SK-MEL-5 (cell line): ENCODE measurements around the gene CARNS1. TPM values are rescaled to one million over a fixed set of nuclear protein-coding genes. Genes with fewer than 3 reads are reported as not detected.
"Not testable (repeated sequence)": the region's sequence is repeated elsewhere in the genome, so short reads cannot be mapped to it uniquely, and the experiment has no call there.

Experiments used
- DNase-seq: peaks from one replicate; pipeline ENCODE4 v3.0.0-alpha.2; 2016; ENCODE audit warnings: low read depth, low spot score
- in situ Hi-C: cut with HindIII; loops from 2 replicates; pipeline ENCODE4 v1.10.0; 2016; ENCODE audit warnings: low sequenced_read_pairs, high pct_unique_total_duplicates, low pct_unique_long_range_greater_than_20kb
- total RNA-seq: library from RNA; depleted of rRNA; stranded (reverse); fragments of >200 nt; shearing (Covaris generic); gene quantifications from 2 replicates; pipeline ENCODE4 v1.2.3, GENCODE V29; 2014

CARNS1 gene
- total RNA-seq, 1 experiment from 2014 or later, result not detected

GRCh38 chr11:67391304-67392182, 23.9 kb upstream of the CARNS1 start, which contains the start of gene RAD9A:
TSS of gene RAD9A (plus strand) at chr11:67391986. CDS start at chr11:67392045, 59 bp downstream.
- in situ Hi-C loops, result no loop called here
- peak; percentile 85 for DNase-seq

DNA sequence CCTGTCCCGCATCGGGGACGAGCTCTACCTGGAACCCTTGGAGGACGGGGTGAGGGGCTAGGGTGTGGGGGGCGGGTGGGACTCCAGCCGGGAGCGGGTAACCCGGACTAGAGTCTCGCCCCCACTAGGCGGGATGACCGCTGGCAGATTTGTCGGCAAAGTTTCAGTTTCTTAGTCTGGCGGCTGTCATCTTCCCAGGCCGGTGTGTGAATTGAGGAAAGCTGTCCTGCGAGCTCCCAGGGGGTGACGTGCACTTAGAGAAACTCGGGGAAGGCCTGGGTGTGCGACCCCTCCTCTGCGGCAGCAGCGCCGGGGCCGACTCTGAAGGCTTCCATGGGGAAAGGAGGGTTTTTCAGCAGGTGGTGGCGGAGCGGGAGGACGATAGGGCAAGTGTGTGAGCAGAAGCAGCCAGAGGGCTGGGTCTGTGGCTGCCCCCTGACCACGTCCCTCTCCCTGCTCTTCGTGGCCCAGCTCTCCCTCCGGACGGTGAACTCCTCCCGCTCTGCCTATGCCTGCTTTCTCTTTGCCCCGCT, 23.2 kb upstream of the CARNS1 start:
- DNase-seq, result no peak
- in situ Hi-C loops, result no loop called here

GRCh38 chr11:67393437-67393836, 22.0 kb upstream of the CARNS1 start:
- in situ Hi-C loops, result no loop called here
- no peak for DNase-seq

GRCh38 chr11:67393990-67394389, 21.5 kb upstream of the CARNS1 start:
- in situ Hi-C loops, result no loop called here
- DNase-seq, result no peak

DNA sequence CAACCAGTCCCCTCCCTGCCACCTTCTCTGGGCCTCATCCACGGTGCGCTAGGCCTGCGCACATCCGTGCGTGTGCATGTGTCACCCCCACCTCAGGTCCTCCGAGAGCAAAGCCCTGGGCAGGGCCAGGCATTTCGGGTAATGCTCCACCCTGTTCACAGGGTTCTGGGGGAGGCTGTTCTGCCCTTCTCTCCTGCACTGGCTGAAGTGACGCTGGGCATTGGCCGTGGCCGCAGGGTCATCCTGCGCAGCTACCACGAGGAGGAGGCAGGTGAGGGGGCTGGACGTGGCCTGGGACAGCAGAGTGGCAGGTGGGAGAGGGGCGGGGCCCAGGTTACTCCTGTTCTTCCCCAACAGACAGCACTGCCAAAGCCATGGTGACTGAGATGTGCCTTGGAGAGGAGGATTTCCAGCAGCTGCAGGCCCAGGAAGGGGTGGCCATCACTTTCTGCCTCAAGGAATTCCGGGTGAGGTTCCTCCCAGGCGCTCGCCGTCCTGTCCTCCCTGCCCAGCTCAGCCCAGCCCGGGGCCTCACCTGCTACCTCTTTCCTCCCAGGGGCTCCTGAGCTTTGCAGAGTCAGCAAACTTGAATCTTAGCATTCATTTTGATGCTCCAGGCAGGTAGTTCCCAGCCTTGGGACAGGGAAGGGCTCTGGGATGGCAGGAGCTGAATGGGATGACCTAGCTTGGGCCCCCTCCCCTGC, 19.8 kb upstream of the CARNS1 start:
- DNase-seq, result no peak
- in situ Hi-C loops, result no loop called here

- DNase-seq, result no peak
- in situ Hi-C loops, result no loop called here
Measured at GRCh38 chr11:67396259-67396581, 19.3 kb upstream of the CARNS1 start.

DNA sequence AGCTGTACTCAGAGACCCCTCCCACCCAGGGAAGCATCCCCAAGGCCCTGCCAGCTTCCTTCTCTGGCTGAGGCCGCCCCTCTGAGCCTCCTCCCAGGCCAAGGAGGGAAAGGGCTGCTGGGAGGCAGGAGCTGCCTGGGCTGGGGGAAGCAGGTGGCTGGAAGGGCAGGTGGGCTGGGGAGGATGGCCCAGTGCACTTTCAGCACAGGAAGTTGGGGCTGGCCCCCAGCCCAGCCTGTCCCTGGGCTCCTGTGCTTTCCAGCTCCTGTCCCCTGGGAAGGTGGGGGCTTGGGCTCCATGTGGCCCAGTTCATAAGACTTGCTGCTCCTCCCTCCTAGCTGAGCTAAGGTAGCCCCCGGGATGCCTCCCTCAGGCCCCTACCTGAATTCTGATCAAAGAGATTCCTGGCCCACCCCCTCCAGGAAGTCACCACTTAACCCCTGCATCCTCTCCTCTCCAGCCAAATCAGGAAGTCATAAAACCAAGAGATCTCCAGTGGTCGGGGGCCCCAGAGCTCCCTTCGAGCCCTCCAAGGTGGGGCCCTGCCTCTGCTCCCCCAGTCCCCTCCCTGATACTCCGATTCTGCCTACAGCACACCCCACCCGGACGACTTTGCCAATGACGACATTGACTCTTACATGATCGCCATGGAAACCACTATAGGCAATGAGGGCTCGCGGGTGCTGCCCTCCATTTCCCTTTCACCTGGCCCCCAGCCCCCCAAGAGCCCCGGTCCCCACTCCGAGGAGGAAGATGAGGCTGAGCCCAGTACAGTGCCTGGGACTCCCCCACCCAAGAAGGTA, 18.7 kb upstream of the CARNS1 start:
- in situ Hi-C loops, result no loop called here
- no peak for DNase-seq

DNA sequence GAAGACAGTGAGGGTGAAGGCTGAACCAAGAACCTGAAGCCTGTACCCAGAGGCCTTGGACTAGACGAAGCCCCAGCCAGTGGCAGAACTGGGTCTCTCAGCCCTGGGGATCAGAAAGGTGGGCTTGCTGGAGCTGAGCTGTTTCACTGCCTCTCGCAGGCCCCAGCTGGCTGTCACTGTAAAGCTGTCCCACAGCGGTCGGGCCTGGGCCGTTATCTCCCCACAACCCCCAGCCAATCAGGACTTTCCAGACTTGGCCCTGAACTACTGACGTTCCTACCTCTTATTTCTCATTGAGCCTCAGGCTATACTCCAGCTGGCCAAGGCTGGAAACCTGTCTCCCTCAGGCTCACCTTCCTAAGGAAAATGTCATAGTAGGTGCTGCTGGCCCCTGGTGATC, 17.9 kb upstream of the CARNS1 start:
- in situ Hi-C loops, result no loop called here
- no peak for DNase-seq

DNA sequence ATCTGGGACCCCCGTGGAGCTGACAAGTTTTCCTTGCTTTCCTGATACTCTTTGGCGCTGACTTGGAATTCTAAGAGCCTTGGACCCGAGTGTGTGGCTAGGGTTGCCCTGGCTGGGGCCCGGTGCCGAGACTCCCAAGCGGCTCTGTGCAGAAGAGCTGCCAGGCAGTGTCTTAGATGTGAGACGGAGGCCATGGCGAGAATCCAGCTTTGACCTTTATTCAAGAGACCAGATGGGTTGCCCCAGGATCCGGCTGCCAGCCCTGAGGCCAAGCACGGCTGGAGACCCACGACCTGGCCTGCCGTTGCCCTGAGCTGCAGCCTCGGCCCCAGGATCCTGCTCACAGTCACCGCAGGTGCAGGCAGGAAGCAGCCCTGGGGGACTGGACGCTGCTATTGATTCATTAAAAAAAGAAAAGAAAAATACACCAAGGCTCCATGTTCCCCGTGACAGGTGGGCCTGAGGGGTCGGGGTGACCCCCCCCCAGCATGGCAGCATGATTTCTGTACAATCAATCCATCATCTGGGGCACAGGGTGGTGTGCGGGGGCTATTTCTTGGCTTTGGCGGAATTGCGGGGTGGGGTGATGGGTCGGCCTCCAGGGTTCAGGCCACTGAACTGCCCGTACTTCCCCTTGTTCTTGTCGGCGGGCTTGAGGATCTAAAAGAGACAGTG, 17.4 kb upstream of the CARNS1 start:
- no peak for DNase-seq
- in situ Hi-C loops, result no loop called here

DNA sequence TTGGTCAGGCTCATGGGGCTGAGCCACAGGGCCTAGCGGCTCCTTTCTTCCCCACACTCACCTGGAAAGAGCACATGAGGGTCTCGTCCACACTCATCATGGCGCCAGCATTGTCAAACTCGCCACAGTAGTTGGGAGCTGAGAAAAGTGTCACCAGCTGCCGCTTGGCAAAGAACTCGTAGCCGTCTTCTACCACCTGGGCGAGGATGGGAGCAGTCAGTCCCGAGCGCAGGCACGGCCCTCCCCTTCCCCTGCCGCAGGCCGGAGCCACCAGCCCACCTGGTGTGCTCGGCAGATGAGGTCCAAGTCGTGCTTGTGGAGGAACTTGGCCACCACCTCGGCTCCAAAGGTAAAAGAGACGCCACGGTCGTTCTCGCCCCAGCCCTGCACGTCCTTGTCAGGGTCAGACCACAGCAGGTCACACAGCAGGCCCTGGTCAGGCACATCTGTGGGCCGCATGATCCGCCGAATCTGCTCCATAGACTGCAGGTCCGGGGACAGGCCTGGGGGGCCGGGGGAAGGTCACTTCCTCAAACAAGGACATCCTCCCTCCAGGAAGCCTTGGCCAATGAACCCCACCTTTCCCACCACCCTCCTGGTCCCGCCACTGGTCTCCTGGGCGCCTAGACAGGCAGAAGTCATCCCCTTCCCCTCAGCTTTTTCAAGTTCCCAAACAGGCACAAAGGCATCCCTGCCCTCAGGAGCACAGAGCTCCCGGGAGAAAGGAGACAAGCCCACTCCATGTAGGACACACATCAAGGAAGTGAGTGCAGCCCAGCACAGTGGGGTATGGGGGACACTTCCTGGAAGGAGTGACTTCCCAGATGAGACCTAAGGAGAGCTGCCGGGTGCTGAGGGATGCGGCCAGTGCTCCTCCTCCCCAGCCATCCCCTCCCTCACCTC, 16.6 kb upstream of the CARNS1 start:
- no peak for DNase-seq
- in situ Hi-C loops, result no loop called here

DNA sequence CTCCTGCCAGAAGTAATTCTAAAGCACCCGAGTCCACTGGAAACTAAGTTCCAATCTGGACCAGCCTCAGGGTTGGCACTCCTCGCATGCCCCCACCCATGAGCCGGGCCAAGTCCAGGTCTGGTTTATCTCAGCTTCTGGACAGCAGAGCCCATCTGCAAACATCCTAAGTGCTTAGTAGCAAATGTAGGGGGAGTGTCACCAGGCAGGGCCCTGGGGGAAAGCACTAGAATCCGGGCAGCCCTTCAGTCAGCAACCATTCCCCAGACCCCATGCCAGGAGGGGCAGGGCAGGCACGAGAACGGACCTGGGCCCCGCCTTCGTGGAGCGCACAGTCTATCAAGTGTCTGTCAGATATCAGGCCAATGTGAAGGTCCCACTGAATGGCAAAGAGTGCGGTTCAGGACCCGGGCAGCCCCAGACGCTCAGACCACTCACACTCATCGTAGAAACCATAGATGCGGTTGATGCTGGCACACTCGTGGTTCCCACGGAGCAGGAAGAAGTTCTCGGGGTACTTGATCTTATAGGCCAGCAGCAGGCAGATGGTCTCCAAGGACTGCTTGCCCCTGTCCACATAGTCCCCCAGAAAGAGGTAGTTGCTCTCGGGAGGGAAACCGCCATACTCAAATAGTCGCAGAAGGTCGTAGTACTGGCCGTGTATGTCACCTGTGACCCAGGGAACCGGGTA, 15.1 kb upstream of the CARNS1 start:
- in situ Hi-C loops, result no loop called here
- no peak for DNase-seq

GRCh38 chr11:67400942-67401494, 14.5 kb upstream of the CARNS1 start:
- in situ Hi-C loops, result no loop called here

GRCh38 chr11:67401495-67402191, 13.8 kb upstream of the CARNS1 start, which contains the start of gene PPP1CA:
TSS of gene PPP1CA (minus strand) at chr11:67401858. CDS start at chr11:67401782, 76 bp downstream.
- in situ Hi-C loops, result no loop called here

More at GRCh38 chr11:67400942-67401494, 14.5 kb upstream of the CARNS1 start:
- no peak for DNase-seq

GRCh38 chr11:67402192-67402839, 13.2 kb upstream of the CARNS1 start:
- in situ Hi-C loops, DNase-seq: not testable (repeated sequence)

More at GRCh38 chr11:67401495-67402191, 13.8 kb upstream of the CARNS1 start, which contains the start of gene PPP1CA:
- peak; percentile 77 for DNase-seq
